K562 (cell line): ENCODE measurements around the gene PNPO. TPM values are rescaled to one million over a fixed set of nuclear protein-coding genes. Genes with fewer than 3 reads are reported as not detected.

Experiments
- ATAC-seq: fragments of 200-7000 bp; cut with Tn5 transposase; 3 replicates; pipeline ENCODE4 v1.9.1; 2020; ENCODE audit warnings: moderate library complexity
- BruUV-seq: library from RNA; stranded (reverse); fragments of 400-500 nt; replicated peaks from 2 replicates; lab custom pipeline; 2021; lab: Mats Ljungman, UMichigan
- CTCF ChIA-PET: fragments of 300-600 bp; formaldehyde crosslinking; extraction: SDS; loops from one replicate; lab custom pipeline; 2021; ENCODE audit warnings: low intra/inter-chr PET ratio; lab: Yijun Ruan, JAX
- POLR2A ChIA-PET: fragments of 300-600, 350-650 bp; sonication (Branson Sonifier 250); formaldehyde crosslinking; extraction: SDS; loops from one replicate; lab custom pipeline; 2021; ENCODE audit warnings: antibody characterized with exemption, inconsistent platforms; lab: Yijun Ruan, JAX
- DNase-seq, 4 experiments: peaks; one replicate each; pipeline versions ENCODE4 v3.0.0 to v3.0.0-alpha.2; 2011 to 2018; ENCODE audit warnings: low spot score in 3 of 4, mixed read lengths in 3 of 4; ENCODE audit errors: extremely low read depth in 1 of 4
- FAIRE-seq: peaks from 2 replicates; lab custom pipeline; 2011; peaks lifted over from hg19 to GRCh38; lab: Jason Lieb, UNC
- H2AFZ ChIP-seq: 2 replicates; pipeline ENCODE4 v1.6.0; 2011; ENCODE audit warnings: low read depth, low read length, control low read depth, inconsistent platforms
- H3K27ac ChIP-seq: fragments of 200-600 bp; 3 replicates; pipeline ENCODE4 v1.8.0; 2011; ENCODE audit warnings: low read depth, mild to moderate bottlenecking, control low read depth, inconsistent platforms, low read length, moderate library complexity, mixed read lengths; ENCODE audit errors: extremely low read depth
- H3K27me3 ChIP-seq, 2 experiments: fragments of 300-600 bp in 1 of 2; 2 replicates in 1 of 2; 3 replicates in 1 of 2; pipeline versions ENCODE4 v1.6.0 to v1.8.0; 2011; ENCODE audit warnings: inconsistent platforms in 2 of 2, low read length in 2 of 2, mild to moderate bottlenecking in 1 of 2, mixed read lengths in 1 of 2, moderate library complexity in 1 of 2; ENCODE audit not compliant: control insufficient read depth in 2 of 2, insufficient read depth in 2 of 2
- H3K36me3 ChIP-seq: fragments of 300-600 bp; 3 replicates; pipeline ENCODE4 v1.8.0; 2011; ENCODE audit warnings: mild to moderate bottlenecking, low read length, inconsistent platforms; ENCODE audit not compliant: control insufficient read depth, insufficient read depth
- H3K4me1 ChIP-seq, 2 experiments: fragments of 200-600 bp in 1 of 2; replicated peaks in 1 of 2; 2 replicates in 1 of 2; 3 replicates in 1 of 2; pipeline versions ENCODE4 v1.5.1 to v1.8.0; 2011; ENCODE audit warnings: inconsistent platforms in 2 of 2, low read length in 2 of 2, mild to moderate bottlenecking in 1 of 2, mixed read lengths in 1 of 2, moderate library complexity in 1 of 2; ENCODE audit not compliant: control insufficient read depth in 2 of 2, insufficient read depth in 2 of 2
- H3K4me2 ChIP-seq: 2 replicates; pipeline ENCODE4 v1.6.1; 2011; ENCODE audit warnings: low read length, control low read depth, inconsistent platforms, mixed read lengths; ENCODE audit not compliant: insufficient read depth
- H3K4me3 ChIP-seq: fragments of 200-600 bp; sonication (generic), shearing (Covaris generic); 2 replicates; pipeline ENCODE4 v1.5.1; 2016; ENCODE audit warnings: control low read depth, inconsistent platforms
- H3K79me2 ChIP-seq: fragments of 200-600 bp; 3 replicates; pipeline ENCODE4 v1.8.0; 2011; ENCODE audit warnings: low read length, inconsistent platforms; ENCODE audit not compliant: control insufficient read depth, insufficient read depth
- H3K9ac ChIP-seq, 2 experiments: 2 replicates each; pipeline versions ENCODE4 v1.6.0 to v1.6.1; 2011; ENCODE audit warnings: low read depth in 2 of 2, low read length in 2 of 2, control low read depth in 1 of 2, inconsistent platforms in 1 of 2, mild to moderate bottlenecking in 1 of 2, mixed read lengths in 1 of 2; ENCODE audit not compliant: insufficient read depth in 1 of 2
- H3K9me1 ChIP-seq: one replicate; pipeline ENCODE4 v1.6.0; 2011; ENCODE audit warnings: inconsistent platforms, mild to moderate bottlenecking, low read length, moderate library complexity; ENCODE audit not compliant: control insufficient read depth, insufficient read depth
- H3K9me3 ChIP-seq: replicated peaks from 2 replicates; pipeline ENCODE4 v1.5.1; 2011; ENCODE audit warnings: low read depth, low read length, inconsistent platforms; ENCODE audit not compliant: control insufficient read depth, insufficient read depth
- H4K20me1 ChIP-seq: replicated peaks from 2 replicates; pipeline ENCODE4 v1.6.1; 2011; ENCODE audit warnings: low read length, inconsistent platforms, mixed read lengths; ENCODE audit not compliant: control insufficient read depth, insufficient read depth
- BRF1 ChIP-seq: IDR thresholded peaks from 3 replicates; pipeline ENCODE4 v1.6.1; 2011; ENCODE audit warnings: borderline replicate concordance, mild to moderate bottlenecking; ENCODE audit not compliant: insufficient read length; ENCODE audit errors: extremely low read depth
- FUS ChIP-seq: fragments of 200-400 bp; formaldehyde crosslinking; optimal IDR thresholded peaks from 2 replicates; pipeline ENCODE3; 2017; ENCODE audit warnings: low read depth, low read length
- HDAC3 ChIP-seq: fragments of 450-650 bp; IDR thresholded peaks from 2 replicates; pipeline ENCODE4 v1.6.1; 2018; ENCODE audit warnings: borderline replicate concordance, mild to moderate bottlenecking, moderate library complexity; ENCODE audit not compliant: partially characterized antibody
- MAFF ChIP-seq: IDR thresholded peaks from 2 replicates; pipeline ENCODE4 v1.6.1; 2012; ENCODE audit warnings: low read length, improper control_type of control experiment
- MTF1 ChIP-seq: fragments of 250-450 bp; sonication (Bioruptor Pico); IDR thresholded peaks from 2 replicates; pipeline ENCODE4 v1.9.0; 2021; ENCODE audit warnings: moderate library complexity, mild to moderate bottlenecking, inconsistent platforms, borderline replicate concordance
- MYC ChIP-seq, 2 experiments: fragments of 250-450 bp in 1 of 2; sonication (Bioruptor Pico) in 1 of 2; IDR thresholded peaks; 2 replicates each; pipeline versions ENCODE4 v1.5.1 to v1.6.1; 2012 to 2021; ENCODE audit warnings: low read depth in 2 of 2, borderline replicate concordance in 1 of 2, improper control_type of control experiment in 1 of 2, low read length in 1 of 2, mild to moderate bottlenecking in 1 of 2, moderate library complexity in 1 of 2
- ZNF766 ChIP-seq: fragments of 200-800 bp; sonication (Bioruptor generic); conservative IDR thresholded peaks from 2 replicates; pipeline ENCODE4 v1.6.1; 2016; ENCODE audit warnings: missing genetic modification characterization, missing compliant biosample characterization
- WGBS: fragments of 100-300 bp; shearing (Covaris generic); methylation state at CpG from one replicate; pipeline ENCODE4 v1.1.6; 2016; ENCODE audit warnings: low coverage, mixed read lengths; ENCODE audit not compliant: insufficient coverage; ENCODE audit errors: missing lambda C conversion rate; 5-methylcytosine and 5-hydroxymethylcytosine counted together
- in situ Hi-C: fragments of 300-500 bp; cut with MboI; formaldehyde crosslinking; loops from 4 replicates; pipeline ENCODE4 v1.15.0; 2018; ENCODE audit warnings: inconsistent platforms, mixed read lengths
- intact Hi-C: fragments of 100-400 bp; cut with micrococcal nuclease; formaldehyde crosslinking; loops from 2 replicates; pipeline ENCODE4 v1.14.2; 2022
- polyA plus RNA-seq, 8 experiments: library from polyadenylated mRNA; depleted of rRNA in 4 of 8; stranded (reverse) in 5 of 8; unstranded in 3 of 8; fragments of >200 nt; fragmentation: Nextera tagmentation in 2 of 8; fragmentation: Illumina TruSeq in 1 of 8; extraction: Ambion mirVana in 2 of 8; extraction: Trizol in 1 of 8; gene quantifications; 2 replicates each; pipeline versions ENCODE4 v1.2.1 to v1.2.3, GENCODE V29; 2011 to 2014; ENCODE audit warnings: inconsistent platforms in 1 of 8, missing spikeins in 1 of 8
- total RNA-seq, 7 experiments: library from RNA; depleted of rRNA in 6 of 7; stranded (reverse); fragments of >200 nt in 6 of 7; fragmentation: Illumina TruSeq in 2 of 7; extraction: Trizol in 2 of 7; gene quantifications; 2 replicates each; pipeline versions ENCODE4 v1.2.1 to v1.2.3, GENCODE V29; 2011 to 2021; ENCODE audit warnings: low replicate concordance in 1 of 7
- TF ChIP-seq, protein P1 (sequence below): fragments of 250-450 bp; sonication (Bioruptor Pico); IDR thresholded peaks from 2 replicates; pipeline ENCODE4 v1.8.0; 2021; ENCODE audit warnings: moderate library complexity, mild to moderate bottlenecking, inconsistent platforms
- TF ChIP-seq, protein P2 (sequence below): fragments of 250-450 bp; sonication (Bioruptor Pico); IDR thresholded peaks from 2 replicates; pipeline ENCODE4 v1.5.0; 2021; ENCODE audit warnings: mild to moderate bottlenecking, moderate library complexity

Gene PNPO
- total and polyA plus RNA-seq, 9 of the 15 experiments (the other 6 are each of a cell fraction or from before 2014, with no cell fraction given): 16.6 to 39.0 (median 27.4) TPM

DNA sequence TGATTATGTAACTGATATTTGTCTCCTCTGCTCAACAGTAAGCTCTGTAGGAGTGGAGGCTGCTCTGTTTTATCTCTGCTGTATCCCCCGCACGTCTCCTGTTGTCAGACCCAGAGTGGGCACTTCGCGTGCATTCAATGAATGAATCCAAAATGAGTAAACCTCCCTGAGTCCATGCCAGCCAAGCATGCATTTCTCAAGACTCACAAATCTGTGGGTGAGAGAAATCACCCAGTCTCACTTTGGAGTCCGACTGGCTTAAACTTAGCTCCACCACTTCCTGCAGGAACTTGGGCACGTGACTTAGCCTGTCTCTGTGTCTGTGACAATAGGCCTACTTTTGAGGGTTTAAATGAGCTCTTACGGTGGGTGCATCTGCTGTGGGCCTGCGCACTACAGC, 3.7 kb downstream of the PNPO start:
- in situ Hi-C loops (no loop called here), intact Hi-C loops (no loop called here)
- no peak for ATAC-seq
- no peaks in the 10 kb centered on the region for H3K9me1 ChIP-seq
- no peak for FAIRE-seq
- ChIA-PET POLR2A (interaction anchor here (0.9 kb wide), 1 partner anchor 25 kb away, joined by 3 read pairs; no protein-coding TSS in a partner anchor), CTCF (no interaction called here)
- no peak overlapping the region for H2AFZ ChIP-seq
- no peak for TF ChIP-seq HDAC3
- TF ChIP-seq, protein P1, sequence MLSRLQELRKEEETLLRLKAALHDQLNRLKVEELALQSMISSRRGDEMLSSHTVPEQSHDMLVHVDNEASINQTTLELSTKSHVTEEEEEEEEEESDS (CRISPR knock-in tag): no peak
- TF ChIP-seq BRF1: no peak
- TF ChIP-seq ZNF766: no peak
- TF ChIP-seq, protein P2, sequence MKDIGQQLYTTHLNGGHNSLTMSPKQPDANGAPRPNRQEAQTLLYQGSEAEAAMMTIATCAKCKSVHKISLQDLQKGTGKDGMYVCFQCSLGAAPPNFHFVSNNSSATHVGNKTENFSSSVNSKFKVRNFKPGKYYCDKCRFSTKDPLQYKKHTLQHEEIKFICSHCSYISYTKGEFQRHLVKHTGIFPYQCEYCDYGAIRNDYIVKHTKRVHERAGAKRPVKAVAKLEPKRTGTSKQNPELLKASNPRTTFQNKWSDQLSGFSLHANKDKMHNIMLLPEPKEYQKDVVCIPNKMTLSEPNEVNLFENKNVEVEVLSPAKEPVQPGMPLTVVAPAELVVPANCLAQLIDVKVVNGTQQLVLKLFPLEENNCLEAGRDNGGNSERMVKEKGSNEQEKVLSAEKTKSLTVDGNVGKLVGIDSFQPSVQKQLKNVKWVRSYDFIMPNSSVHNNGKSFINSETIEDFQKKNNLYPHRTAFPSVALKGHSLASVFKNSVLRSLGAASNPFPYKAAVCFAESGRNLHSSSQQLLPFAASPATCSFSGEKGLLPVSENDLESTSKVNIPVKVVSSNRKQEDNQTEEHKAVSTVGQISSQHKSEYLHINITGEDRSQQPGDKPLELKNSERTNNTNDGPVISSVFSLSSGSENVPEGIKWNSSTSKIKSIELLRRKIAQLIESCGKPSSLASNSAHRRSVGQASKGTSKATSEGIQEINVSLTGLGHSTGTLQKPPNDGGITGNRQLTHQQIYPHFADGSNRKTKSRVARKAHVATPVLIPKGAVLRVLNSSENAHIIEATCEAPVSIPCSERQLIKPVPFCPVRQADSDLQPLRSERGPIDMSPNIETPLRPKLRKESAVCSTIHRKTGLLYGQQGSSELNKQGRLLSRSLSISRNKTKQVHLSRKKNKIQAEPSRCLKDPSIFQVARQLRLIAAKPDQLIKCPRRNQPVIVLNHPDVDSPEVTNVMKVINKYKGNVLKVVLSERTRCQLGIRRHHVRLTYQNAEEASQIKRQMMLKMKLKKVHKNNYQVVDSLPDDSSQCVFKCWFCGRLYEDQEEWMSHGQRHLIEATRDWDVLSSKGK (CRISPR knock-in tag): no peak
- no peak for TF ChIP-seq MAFF
- TF ChIP-seq MTF1 (CRISPR knock-in tag): no peak
- no peak for TF ChIP-seq FUS
- no peak for TF ChIP-seq MYC (IDR thresholded peaks at IDR 0.05; ENCODE audit: low read depth, low read length)
- no peak for TF ChIP-seq MYC (CRISPR knock-in tag; IDR thresholded peaks at IDR 0.05; ENCODE audit: borderline replicate concordance, low read depth)
- peaks cover 65% of the 10 kb centered on the region for H3K36me3 ChIP-seq
- no peaks in the 10 kb centered on the region for H3K27me3 ChIP-seq
- H3K9ac ChIP-seq: no peak overlapping the region
- peaks cover 22 to 26% of the 10 kb centered on the region in 2 experiments; a peak in 4 of 5 replicates for H3K4me1 ChIP-seq
- no peaks in the 10 kb centered on the region for H3K9me3 ChIP-seq
- no peak overlapping the region for H3K27ac ChIP-seq
- no peaks in the 10 kb centered on the region for H4K20me1 ChIP-seq
- H3K79me2 ChIP-seq: peaks cover 25% of the 10 kb centered on the region
- no peak overlapping the region for H3K4me3 ChIP-seq
- 72% methylated on average over 8 of the region's 8 CpGs for WGBS
- no peak for DNase-seq
- BruUV-seq: no TSS peak
- no peak overlapping the region for H3K4me2 ChIP-seq
